T-cell (primary cell): ENCODE measurements around the gene SCFD2. TPM values are rescaled to one million over a fixed set of nuclear protein-coding genes. Genes with fewer than 3 reads are reported as not detected.
"Not testable (repeated sequence)": the region's sequence is repeated elsewhere in the genome, so short reads cannot be mapped to it uniquely, and the experiment has no call there.

Experiments used
- ATAC-seq, 4 experiments: fragments of 200-7000 bp in 3 of 4; fragments of 150-1000 bp in 1 of 4; cut with Tn5 transposase; replicated peaks in 1 of 4; 1 replicate in 3 of 4; 2 replicates in 1 of 4; pipeline ENCODE4 v1.10.0; 2021; ENCODE audit warnings: moderate library complexity in 3 of 4, mild to moderate bottlenecking in 2 of 4, moderate number of reproducible peaks in 1 of 4
- CTCF ChIA-PET, 2 donors: fragments of 300-600 bp; sonication (Branson Sonifier 250); formaldehyde crosslinking; loops; one replicate each; lab custom pipeline; 2022; ENCODE audit warnings: antibody characterized with exemption in 2 of 2; lab: Charles Lee
- POLR2A ChIA-PET, 2 donors: fragments of 300-600 bp; sonication (Branson Sonifier 250); formaldehyde crosslinking; loops; one replicate each; lab custom pipeline; 2022; ENCODE audit warnings: antibody characterized with exemption in 2 of 2; lab: Charles Lee
- DNase-seq, 35 experiments: peaks; one replicate each; pipeline versions ENCODE4 v3.0.0 to v3.0.0-alpha.2; 2013 to 2023
- H3K27ac ChIP-seq: one replicate; pipeline ENCODE4 v1.5.1; 2013; ENCODE audit warnings: low read length
- H3K27me3 ChIP-seq, 2 experiments: replicated peaks in 1 of 2; 1 replicate in 1 of 2; 2 replicates in 1 of 2; pipeline versions ENCODE4 v1.6.1 to v1.7.0; 2013; ENCODE audit warnings: low read length in 1 of 2, mixed read lengths in 1 of 2; ENCODE audit not compliant: control insufficient read depth in 2 of 2, insufficient read depth in 2 of 2; ENCODE audit errors: extremely low read depth in 1 of 2
- H3K36me3 ChIP-seq, 2 donors: 1 replicate in 1 of 2; 2 replicates in 1 of 2; pipeline versions ENCODE4 v1.6.1 to v1.7.0; 2013; ENCODE audit warnings: low read length in 1 of 2; ENCODE audit not compliant: control insufficient read depth in 2 of 2, insufficient read depth in 1 of 2; ENCODE audit errors: extremely low read depth in 1 of 2
- H3K4me1 ChIP-seq, 2 experiments: 1 replicate in 1 of 2; 2 replicates in 1 of 2; pipeline versions ENCODE4 v1.6.1 to v1.7.0; 2013; ENCODE audit warnings: low read length in 2 of 2, mixed read lengths in 1 of 2; ENCODE audit not compliant: insufficient read depth in 2 of 2, control insufficient read depth in 1 of 2; ENCODE audit errors: extremely low read depth in 1 of 2
- H3K4me3 ChIP-seq, 2 donors: 1 replicate in 1 of 2; 2 replicates in 1 of 2; pipeline versions ENCODE4 v1.5.1 to v1.7.0; 2013; ENCODE audit warnings: mild to moderate bottlenecking in 2 of 2, low read length in 1 of 2, moderate library complexity in 1 of 2; ENCODE audit not compliant: control insufficient read depth in 1 of 2; ENCODE audit errors: extremely low read depth in 1 of 2
- H3K9me3 ChIP-seq: 2 replicates; pipeline ENCODE4 v1.7.0; 2013
- H3K27ac Mint-ChIP-seq, 2 donors: one replicate each; pipeline ENCODE4 v1.8.0; 2020 to 2021; ENCODE audit warnings: mild to moderate bottlenecking in 2 of 2, mixed read lengths in 2 of 2
- H3K27me3 Mint-ChIP-seq, 2 donors: one replicate each; pipeline ENCODE4 v1.8.0; 2021 to 2022; ENCODE audit warnings: mixed read lengths in 2 of 2
- H3K36me3 Mint-ChIP-seq: one replicate; pipeline ENCODE4 v1.8.0; 2021; ENCODE audit warnings: mixed read lengths
- H3K4me1 Mint-ChIP-seq, 3 donors: one replicate each; pipeline ENCODE4 v1.8.0; 2020 to 2022; ENCODE audit warnings: mixed read lengths in 3 of 3, mild to moderate bottlenecking in 1 of 3
- H3K4me3 Mint-ChIP-seq, 3 donors: one replicate each; pipeline ENCODE4 v1.8.0; 2020 to 2022; ENCODE audit warnings: mild to moderate bottlenecking in 3 of 3, mixed read lengths in 3 of 3, moderate library complexity in 3 of 3
- H3K9me3 Mint-ChIP-seq, 3 donors: one replicate each; pipeline ENCODE4 v1.8.0; 2020 to 2022; ENCODE audit warnings: mixed read lengths in 3 of 3
- WGBS: methylation state at CpG from one replicate; pipeline ENCODE4 v1.1.5; 2013; ENCODE audit warnings: missing lambda C conversion rate; ENCODE audit not compliant: insufficient coverage; 5-methylcytosine and 5-hydroxymethylcytosine counted together
- total RNA-seq, 35 experiments: library from RNA in 6 of 35; stranded (reverse) in 6 of 35; fragments of 120-200 nt in 1 of 35; gene quantifications; one replicate each; pipeline versions ENCODE4 v1.2.1 to v1.2.4 and lab custom pipeline; 2013 to 2026

The SCFD2 gene
- total RNA-seq, 5 donors from 2014 or later (not counting 1 experiment from before 2014, with no cell fraction given), result 19.0 to 28.9 (median 21.8) TPM

DNA sequence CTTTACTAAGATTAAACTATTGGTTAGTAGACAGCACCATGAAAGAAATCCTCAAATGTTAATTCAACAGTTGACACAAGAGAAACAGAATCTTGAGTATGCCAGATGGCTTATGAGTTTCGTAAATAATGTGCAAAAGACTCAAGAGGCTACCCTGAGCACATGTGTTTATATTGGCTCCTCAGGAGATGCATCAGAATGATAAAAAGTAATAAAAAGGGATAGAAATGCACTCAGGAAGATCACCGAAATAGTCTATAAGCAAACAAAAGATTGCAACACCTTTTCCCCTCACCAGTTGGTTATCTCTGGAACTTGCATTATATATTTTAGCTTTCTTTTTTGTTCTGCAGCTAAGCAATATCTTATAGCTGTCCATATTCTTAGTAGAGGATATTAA lies 84.4 kb downstream of the SCFD2 start:
- Mint-ChIP-seq H3K4me3 (no peak overlapping the region), H3K27me3 (no peaks in the 10 kb centered on the region), H3K36me3 (peaks cover 43% of the 10 kb centered on the region), H3K27ac (no peak overlapping the region), H3K4me1 (peaks cover 0 to 4% (median 0%) of the 10 kb centered on the region in 3 donors), H3K9me3 (peaks cover 0 to 7% (median 2%) of the 10 kb centered on the region in 3 donors)
- Histone ChIP-seq H3K27me3 (no peaks in the 10 kb centered on the region), H3K4me3 (no peak overlapping the region), H3K4me1 (no peaks in the 10 kb centered on the region), H3K36me3 (peaks cover 0 to 2% of the 10 kb centered on the region in 2 donors), H3K9me3 (no peaks in the 10 kb centered on the region), H3K27ac (no peak overlapping the region)
- no peak for DNase-seq
- CTCF ChIA-PET, result no interaction called here
- ATAC-seq, result no peak
- POLR2A ChIA-PET, result no interaction called here
- WGBS, result no CpG with 5 or more reads among the region's 2 CpGs

DNA sequence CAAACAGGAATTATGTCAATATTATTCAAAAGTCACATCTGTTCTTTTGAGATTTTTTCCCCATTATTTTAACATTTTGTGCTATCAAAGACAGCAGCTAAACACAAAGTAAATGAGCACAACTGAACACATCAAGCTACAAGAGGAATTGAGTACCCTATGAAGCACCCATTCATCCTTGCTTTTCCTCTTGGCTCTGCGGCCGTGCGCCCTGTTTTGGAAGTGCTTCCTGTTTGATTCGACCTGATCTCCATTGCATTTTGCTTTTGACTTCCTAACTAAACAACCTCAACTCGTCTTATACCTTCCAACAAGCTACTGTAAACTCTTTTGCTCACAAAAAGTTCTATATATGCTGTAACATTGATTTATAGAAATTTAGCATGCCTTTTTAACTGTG lies 85.0 kb downstream of the SCFD2 start:
- Histone ChIP-seq H3K9me3 (no peaks in the 10 kb centered on the region), H3K27me3 (no peaks in the 10 kb centered on the region), H3K27ac (no peak overlapping the region), H3K4me3 (no peak overlapping the region), H3K4me1 (no peaks in the 10 kb centered on the region), H3K36me3 (peaks cover 0 to 2% of the 10 kb centered on the region in 2 donors)
- ChIA-PET POLR2A (no interaction called here), CTCF (no interaction called here)
- DNase-seq, result no peak
- Mint-ChIP-seq H3K9me3 (peaks cover 0 to 7% (median 2%) of the 10 kb centered on the region in 3 donors), H3K4me3 (no peak overlapping the region), H3K36me3 (peaks cover 43% of the 10 kb centered on the region), H3K27me3 (no peaks in the 10 kb centered on the region), H3K4me1 (peaks cover 0 to 4% (median 0%) of the 10 kb centered on the region in 3 donors), H3K27ac (no peak overlapping the region)
- ATAC-seq, result no peak
- WGBS, result 90% methylated on average over 3 of the region's 5 CpGs

DNA sequence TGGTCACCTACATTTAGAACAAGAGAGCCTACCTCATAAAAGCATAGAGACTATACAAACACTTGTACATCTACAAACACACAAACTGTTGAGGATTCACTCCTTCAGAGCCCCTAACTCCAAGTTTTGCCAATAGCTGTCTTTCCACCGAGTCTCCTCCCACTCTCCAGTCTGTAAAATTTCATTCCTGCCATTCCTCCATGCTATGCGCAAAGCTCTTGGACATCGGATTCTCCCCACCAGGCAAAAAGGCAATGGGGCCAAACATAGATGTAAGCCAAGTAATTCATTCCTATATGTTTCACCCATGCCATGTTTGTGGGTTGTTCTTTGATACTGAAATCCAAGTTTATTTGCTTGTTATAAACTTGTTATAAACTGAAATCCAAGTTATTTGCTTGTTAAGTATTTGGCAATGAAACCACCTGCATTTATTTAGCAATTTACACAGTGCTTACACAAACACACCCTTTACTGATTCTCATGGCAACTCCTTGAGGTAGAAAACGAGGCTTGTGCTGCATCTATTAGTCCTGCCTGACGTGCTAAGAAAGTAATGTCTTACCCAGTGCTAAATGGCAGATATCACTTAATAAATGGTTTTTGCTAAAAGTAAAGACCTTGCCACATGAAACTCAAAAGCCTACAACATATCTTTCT lies 91.1 kb downstream of the SCFD2 start:
- Histone ChIP-seq H3K27me3 (no peaks in the 10 kb centered on the region), H3K4me1 (no peaks in the 10 kb centered on the region), H3K36me3 (peaks cover 0 to 2% of the 10 kb centered on the region in 2 donors), H3K4me3 (no peak overlapping the region), H3K9me3 (no peaks in the 10 kb centered on the region), H3K27ac (no peak overlapping the region)
- no peak overlapping the region for H3K27ac Mint-ChIP-seq
- H3K36me3 Mint-ChIP-seq, result peaks cover 53% of the 10 kb centered on the region
- no peaks in the 10 kb centered on the region for H3K27me3 Mint-ChIP-seq
- DNase-seq (no peak), ATAC-seq (no peak)
- no peaks in the 10 kb centered on the region for H3K4me1 Mint-ChIP-seq
- ChIA-PET CTCF (interaction anchor here in 1 of 2 donors (0.7 kb wide), 1 partner anchor 391 kb away, joined by 3 read pairs; no protein-coding TSS in a partner anchor), POLR2A (no interaction called here)
- no peak overlapping the region for H3K4me3 Mint-ChIP-seq
- no CpG with 5 or more reads among the region's 5 CpGs for WGBS
- H3K9me3 Mint-ChIP-seq, result no peaks in the 10 kb centered on the region

- Mint-ChIP-seq H3K9me3 (no peaks in the 10 kb centered on the region), H3K27ac (no peak overlapping the region), H3K36me3 (peaks cover 49% of the 10 kb centered on the region), H3K27me3 (no peaks in the 10 kb centered on the region), H3K4me1 (peaks cover 0 to 3% (median 0%) of the 10 kb centered on the region in 3 donors), H3K4me3 (no peak overlapping the region)
- no peaks in the 10 kb centered on the region for H3K4me1 ChIP-seq
- ATAC-seq (no peak), DNase-seq (no peak)
- no peaks in the 10 kb centered on the region for H3K9me3 ChIP-seq
- no CpG with 5 or more reads among the region's 3 CpGs for WGBS
- H3K27me3 ChIP-seq, result no peaks in the 10 kb centered on the region
- H3K36me3 ChIP-seq, result peaks cover 0 to 4% of the 10 kb centered on the region in 2 donors
- ChIA-PET POLR2A (no interaction called here), CTCF (no interaction called here)
- no peak overlapping the region for H3K4me3 ChIP-seq
- H3K27ac ChIP-seq, result no peak overlapping the region
These were observed 92.1 kb downstream of the SCFD2 start for GRCh38 chr4:53273726-53274125.

DNA sequence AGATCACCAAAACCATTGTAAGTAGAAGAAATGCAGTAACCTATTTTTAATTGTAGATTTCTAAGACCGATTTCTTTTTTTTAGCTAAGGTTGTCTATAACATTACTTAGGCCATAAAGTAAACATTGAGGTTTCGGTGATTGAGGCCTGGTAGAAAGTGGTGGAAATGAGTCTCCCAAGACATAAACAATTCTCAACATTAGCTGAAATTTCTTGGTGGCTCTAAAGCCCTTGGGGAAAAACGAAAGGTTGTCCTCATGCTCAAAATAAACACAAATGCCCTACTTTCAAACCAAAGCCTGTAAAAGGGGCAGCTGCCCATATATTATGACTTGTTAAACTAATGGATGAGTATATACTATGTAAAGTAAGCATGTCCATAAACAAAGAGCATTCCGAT lies 98.8 kb downstream of the SCFD2 start:
- H3K27me3 ChIP-seq, result no peaks in the 10 kb centered on the region
- H3K27ac ChIP-seq, result no peak overlapping the region
- POLR2A ChIA-PET, result no interaction called here
- no peak overlapping the region for H3K27ac Mint-ChIP-seq
- H3K36me3 Mint-ChIP-seq, result peaks cover 53% of the 10 kb centered on the region
- peaks cover 0 to 13% (median 0%) of the 10 kb centered on the region in 3 donors for H3K4me1 Mint-ChIP-seq
- ATAC-seq (no peak), DNase-seq (no peak)
- H3K36me3 ChIP-seq, result peaks cover 0 to 6% of the 10 kb centered on the region in 2 donors
- H3K4me1 ChIP-seq, result no peaks in the 10 kb centered on the region
- WGBS, result no CpG with 5 or more reads among the region's 4 CpGs
- H3K27me3 Mint-ChIP-seq, result no peaks in the 10 kb centered on the region
- no peak overlapping the region for H3K4me3 ChIP-seq
- no peaks in the 10 kb centered on the region for H3K9me3 ChIP-seq
- no peak overlapping the region for H3K4me3 Mint-ChIP-seq
- CTCF ChIA-PET, result no interaction called here
- H3K9me3 Mint-ChIP-seq, result peaks cover 0 to 9% (median 6%) of the 10 kb centered on the region in 3 donors

GRCh38 chr4:53255986-53256385 lies 109.9 kb downstream of the SCFD2 start:
- POLR2A ChIA-PET, H3K9me3 ChIP-seq, H3K27me3 Mint-ChIP-seq, DNase-seq, H3K4me1 ChIP-seq, H3K27me3 ChIP-seq, H3K27ac Mint-ChIP-seq, H3K4me1 Mint-ChIP-seq, ATAC-seq, H3K36me3 ChIP-seq, H3K27ac ChIP-seq, H3K4me3 Mint-ChIP-seq, CTCF ChIA-PET, H3K4me3 ChIP-seq: not testable (repeated sequence)
- peaks cover 11 to 27% (median 21%) of the 10 kb centered on the region in 3 donors for H3K9me3 Mint-ChIP-seq
- H3K36me3 Mint-ChIP-seq, result peaks cover 31% of the 10 kb centered on the region
- no CpG with 5 or more reads among the region's 31 CpGs for WGBS
